Keratinocyte (primary cell): ENCODE data around the gene VPS18. TPM values are rescaled to one million over a fixed set of nuclear protein-coding genes. Genes with fewer than 3 reads are reported as not detected.

Source experiments
- DNase-seq: peaks from one replicate; pipeline ENCODE4 v3.0.0-alpha.2; 2011; ENCODE audit warnings: low read depth, missing footprints, low spot score
- FAIRE-seq: peaks from 2 replicates; lab custom pipeline; 2011; peaks lifted over from hg19 to GRCh38; lab: Jason Lieb, UNC
- H2AFZ ChIP-seq: 2 replicates; pipeline ENCODE4 v1.6.0; 2012; ENCODE audit warnings: low read length, control low read depth, inconsistent platforms; ENCODE audit not compliant: control insufficient read depth
- H3K27ac ChIP-seq: 2 replicates; pipeline ENCODE4 v1.5.1; 2011; ENCODE audit warnings: low read length; ENCODE audit not compliant: control insufficient read depth, insufficient read depth
- H3K27me3 ChIP-seq: 3 replicates; pipeline ENCODE4 v1.6.0; 2011; ENCODE audit warnings: low read length; ENCODE audit not compliant: control insufficient read depth, insufficient read depth; ENCODE audit errors: extremely low read depth
- H3K36me3 ChIP-seq, 2 experiments: 2 replicates in 1 of 2; 3 replicates in 1 of 2; pipeline ENCODE4 v1.5.1; 2011; ENCODE audit warnings: low read length in 2 of 2, mild to moderate bottlenecking in 1 of 2; ENCODE audit not compliant: control insufficient read depth in 2 of 2, insufficient read depth in 2 of 2; ENCODE audit errors: extremely low read depth in 1 of 2
- H3K4me1 ChIP-seq: 3 replicates; pipeline ENCODE4 v1.5.1; 2011; ENCODE audit warnings: low read length; ENCODE audit not compliant: control insufficient read depth, insufficient read depth; ENCODE audit errors: extremely low read depth
- H3K4me2 ChIP-seq: 3 replicates; pipeline ENCODE4 v1.6.0; 2011; ENCODE audit warnings: low read depth, low read length; ENCODE audit not compliant: control insufficient read depth, insufficient read depth; ENCODE audit errors: extremely low read depth
- H3K4me3 ChIP-seq, 3 experiments: fragments of 200-600 bp in 1 of 3; sonication (generic) in 1 of 3; 2 replicates in 2 of 3; 3 replicates in 1 of 3; pipeline ENCODE4 v1.5.1; 2011 to 2016; ENCODE audit warnings: low read length in 3 of 3, mild to moderate bottlenecking in 3 of 3, control low read depth in 2 of 3, inconsistent platforms in 1 of 3, low read depth in 1 of 3, mixed read lengths in 1 of 3, mixed run types in 1 of 3, moderate library complexity in 1 of 3; ENCODE audit not compliant: control insufficient read depth in 2 of 3, insufficient read depth in 2 of 3; ENCODE audit errors: extremely low read depth in 1 of 3
- H3K79me2 ChIP-seq: 2 replicates; pipeline ENCODE4 v1.6.0; 2012; ENCODE audit warnings: low read length; ENCODE audit not compliant: control insufficient read depth, insufficient read depth
- H3K9ac ChIP-seq: 3 replicates; pipeline ENCODE4 v1.6.0; 2011; ENCODE audit warnings: low read length; ENCODE audit not compliant: control insufficient read depth, insufficient read depth; ENCODE audit errors: extremely low read depth
- H3K9me1 ChIP-seq: 3 replicates; pipeline ENCODE4 v1.6.0; 2011; ENCODE audit warnings: low read length; ENCODE audit not compliant: control insufficient read depth, insufficient read depth; ENCODE audit errors: extremely low read depth
- H3K9me3 ChIP-seq: 2 replicates; pipeline ENCODE4 v1.5.1; 2012; ENCODE audit warnings: low read depth, low read length; ENCODE audit not compliant: control insufficient read depth
- H4K20me1 ChIP-seq: 3 replicates; pipeline ENCODE4 v1.6.0; 2011; ENCODE audit warnings: low read length; ENCODE audit not compliant: control insufficient read depth, insufficient read depth; ENCODE audit errors: extremely low read depth
- EZH2 ChIP-seq: IDR thresholded peaks from one replicate; pipeline ENCODE4 v1.6.1; 2012; ENCODE audit warnings: inconsistent platforms, mild to moderate bottlenecking, low read length, moderate library complexity
- dilution Hi-C: fragments of 300-500 bp; cut with MboI; formaldehyde crosslinking; loops from one replicate; pipeline ENCODE4 v1.7.0; 2020; ENCODE audit warnings: low sequenced_read_pairs; ENCODE audit not compliant: extremely low pct_ligation_motif_present
- polyA plus RNA-seq, 5 experiments: library from polyadenylated mRNA; depleted of rRNA in 3 of 5; stranded (reverse) in 3 of 5; stranded (forward) in 1 of 5; unstranded in 1 of 5; fragments of >200 nt; gene quantifications; 1 replicate in 1 of 5; 2 replicates in 3 of 5; 3 replicates in 1 of 5; pipeline versions ENCODE4 v1.2.1 to v1.2.3, GENCODE V29; 2011 to 2012; ENCODE audit warnings: missing spikeins in 2 of 5, low read depth in 1 of 5, low replicate concordance in 1 of 5
- TF ChIP-seq, protein P1 (sequence below), 3 experiments: IDR thresholded peaks in 1 of 3; conservative IDR thresholded peaks in 1 of 3; optimal IDR thresholded peaks in 1 of 3; 2 replicates in 2 of 3; 3 replicates in 1 of 3; pipeline versions ENCODE3 to v1.5.1; 2011; ENCODE audit warnings: low read length in 3 of 3, mild to moderate bottlenecking in 3 of 3, moderate library complexity in 2 of 3, control low read depth in 1 of 3, inconsistent platforms in 1 of 3; ENCODE audit not compliant: insufficient read depth in 2 of 3; ENCODE audit errors: extremely low read depth in 1 of 3

VPS18 gene
- polyA plus RNA-seq, 1 donor (not counting 4 experiments of a cell fraction or from before 2014, with no cell fraction given): 11.6 TPM

DNA sequence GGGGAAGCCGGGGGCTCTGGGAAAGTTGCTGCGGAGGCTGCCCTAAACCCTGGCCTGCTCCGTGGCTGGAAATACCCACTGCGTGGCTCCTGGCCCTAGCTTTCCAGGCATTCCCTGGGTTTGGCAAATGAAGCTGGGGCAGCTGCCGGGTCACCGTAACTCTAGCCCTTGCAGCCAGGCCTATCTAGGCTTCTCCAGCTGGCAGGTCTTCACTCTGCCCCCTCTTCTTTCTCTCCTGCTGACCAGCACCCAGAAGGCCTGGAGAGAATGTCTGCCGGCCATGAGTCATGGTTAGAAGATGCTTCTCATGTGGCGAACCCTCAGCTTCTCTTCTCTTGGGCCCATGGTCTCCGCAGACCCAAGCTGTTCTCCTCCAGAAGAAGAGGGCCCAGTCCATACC lies 29.3 kb downstream of the VPS18 start:
- no peak for TF ChIP-seq EZH2
- TF ChIP-seq, protein P1, sequence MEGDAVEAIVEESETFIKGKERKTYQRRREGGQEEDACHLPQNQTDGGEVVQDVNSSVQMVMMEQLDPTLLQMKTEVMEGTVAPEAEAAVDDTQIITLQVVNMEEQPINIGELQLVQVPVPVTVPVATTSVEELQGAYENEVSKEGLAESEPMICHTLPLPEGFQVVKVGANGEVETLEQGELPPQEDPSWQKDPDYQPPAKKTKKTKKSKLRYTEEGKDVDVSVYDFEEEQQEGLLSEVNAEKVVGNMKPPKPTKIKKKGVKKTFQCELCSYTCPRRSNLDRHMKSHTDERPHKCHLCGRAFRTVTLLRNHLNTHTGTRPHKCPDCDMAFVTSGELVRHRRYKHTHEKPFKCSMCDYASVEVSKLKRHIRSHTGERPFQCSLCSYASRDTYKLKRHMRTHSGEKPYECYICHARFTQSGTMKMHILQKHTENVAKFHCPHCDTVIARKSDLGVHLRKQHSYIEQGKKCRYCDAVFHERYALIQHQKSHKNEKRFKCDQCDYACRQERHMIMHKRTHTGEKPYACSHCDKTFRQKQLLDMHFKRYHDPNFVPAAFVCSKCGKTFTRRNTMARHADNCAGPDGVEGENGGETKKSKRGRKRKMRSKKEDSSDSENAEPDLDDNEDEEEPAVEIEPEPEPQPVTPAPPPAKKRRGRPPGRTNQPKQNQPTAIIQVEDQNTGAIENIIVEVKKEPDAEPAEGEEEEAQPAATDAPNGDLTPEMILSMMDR (optimal IDR thresholded peaks at IDR 0.05 in 1 of 3, IDR thresholded peaks at IDR 0.05 in 1 of 3, conservative IDR thresholded peaks at IDR 0.05 in 1 of 3; ENCODE audit: extremely low read depth in 1 of 3, insufficient read depth in 2 of 3, low read length in 3 of 3): no peak
- H3K9me3 ChIP-seq: no peaks in the 10 kb centered on the region
- no peak for FAIRE-seq
- H3K9me1 ChIP-seq: no peaks in the 10 kb centered on the region
- peaks cover 7% of the 10 kb centered on the region for H3K4me1 ChIP-seq
- no peak overlapping the region for H2AFZ ChIP-seq
- no peaks in the 10 kb centered on the region for H3K79me2 ChIP-seq
- no peak for DNase-seq
- H3K4me2 ChIP-seq: no peak overlapping the region
- H3K27me3 ChIP-seq: peaks cover 51% of the 10 kb centered on the region
- no peaks in the 10 kb centered on the region for H3K36me3 ChIP-seq
- H3K4me3 ChIP-seq: no peak overlapping the region
- no peak overlapping the region for H3K27ac ChIP-seq
- H4K20me1 ChIP-seq: no peaks in the 10 kb centered on the region
- dilution Hi-C loops: loop anchor here (25.0 kb wide), 1 partner anchor 89 kb away; no protein-coding TSS in a partner anchor
- no peak overlapping the region for H3K9ac ChIP-seq

DNA sequence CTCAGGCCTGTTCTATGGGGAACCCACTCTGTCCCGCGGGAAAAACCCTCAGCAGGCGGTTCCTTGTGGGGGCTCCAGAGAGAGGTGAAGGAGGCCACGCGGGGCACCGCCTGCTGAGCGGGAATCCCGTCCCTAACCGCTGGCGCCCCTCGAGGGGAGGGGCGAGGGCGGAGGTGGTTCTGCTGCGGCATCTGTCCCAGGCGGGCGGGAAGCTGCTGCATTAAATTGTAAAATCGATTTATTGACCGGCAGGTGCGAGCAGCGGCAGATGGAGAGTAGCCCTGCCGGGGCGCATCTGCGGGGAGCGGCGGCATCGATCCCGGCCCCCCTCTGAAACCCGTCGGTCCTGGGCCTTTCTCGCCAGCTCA lies 31.2 kb downstream of the VPS18 start:
- peak overlapping the region; percentile 67 for H3K4me2 ChIP-seq
- no peak overlapping the region for H2AFZ ChIP-seq
- no peak for FAIRE-seq
- no peaks in the 10 kb centered on the region for H3K9me1 ChIP-seq
- TF ChIP-seq, protein P1 (optimal IDR thresholded peaks at IDR 0.05 in 1 of 3, IDR thresholded peaks at IDR 0.05 in 1 of 3, conservative IDR thresholded peaks at IDR 0.05 in 1 of 3; ENCODE audit: extremely low read depth in 1 of 3, insufficient read depth in 2 of 3, low read length in 3 of 3): no peak
- peak; percentile 20 for TF ChIP-seq EZH2
- no peaks in the 10 kb centered on the region for H4K20me1 ChIP-seq
- no peak overlapping the region for H3K27ac ChIP-seq
- H3K4me1 ChIP-seq: peaks cover 15% of the 10 kb centered on the region
- no peaks in the 10 kb centered on the region for H3K36me3 ChIP-seq
- no peak for DNase-seq
- H3K9ac ChIP-seq: no peak overlapping the region
- no peaks in the 10 kb centered on the region for H3K9me3 ChIP-seq
- H3K79me2 ChIP-seq: no peaks in the 10 kb centered on the region
- peaks cover 67% of the 10 kb centered on the region for H3K27me3 ChIP-seq
- H3K4me3 ChIP-seq: no peak overlapping the region
- dilution Hi-C loops: no loop called here
